ENCODE measurements around the gene PTPRT.

Gene PTPRT

DNA sequence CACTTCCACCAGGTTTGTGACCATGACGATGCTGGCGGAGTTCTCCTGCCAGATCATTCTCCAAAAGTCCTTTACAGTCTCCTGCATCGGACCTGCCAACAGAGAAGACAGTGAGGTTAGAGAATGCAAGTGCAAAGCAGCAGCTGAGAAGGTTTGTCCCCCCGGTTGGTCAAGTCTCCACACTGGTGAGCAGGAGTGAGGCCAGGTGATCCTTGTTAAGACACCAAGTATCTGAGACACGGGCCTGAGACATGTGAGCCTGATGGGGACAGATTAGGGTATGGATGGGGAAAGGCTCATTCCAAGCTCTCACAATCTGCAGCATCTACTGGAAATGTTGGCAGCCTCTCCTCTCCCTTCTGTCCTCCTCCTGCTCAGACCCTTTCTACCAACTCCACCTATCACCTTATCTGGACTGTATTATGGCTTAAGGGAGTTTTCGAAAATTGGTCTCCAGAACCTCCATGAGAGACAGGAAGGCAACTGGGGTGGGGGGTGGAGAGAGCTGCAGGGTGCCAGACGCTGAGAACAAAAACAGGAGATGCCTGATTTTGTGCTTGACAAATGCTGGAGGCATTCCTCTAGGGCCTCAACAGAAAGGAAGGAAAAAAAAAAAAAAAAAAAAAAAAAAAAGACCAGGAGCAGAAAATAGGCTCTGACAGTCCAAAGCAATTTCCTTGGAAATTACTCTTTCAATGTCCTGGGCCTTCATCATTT is 1071.1 kb downstream of the PTPRT start:
- Mint-ChIP-seq H3K27me3 (no peaks in the 10 kb centered on the region), H3K27ac (ENCODE audit: low read depth) (no peak overlapping the region), H3K4me1 (no peaks in the 10 kb centered on the region), H3K9me3 (peaks cover 7% of the 10 kb centered on the region), H3K36me3 (ENCODE audit: insufficient read depth) (no peaks in the 10 kb centered on the region), H3K4me3 (no peak overlapping the region)
- ATAC-seq (replicated peaks; ENCODE audit: extremely low read depth, poor library complexity, severe bottlenecking) (no peak), DNase-seq (ENCODE audit: low spot score in 2 of 2) (no peak)

DNA sequence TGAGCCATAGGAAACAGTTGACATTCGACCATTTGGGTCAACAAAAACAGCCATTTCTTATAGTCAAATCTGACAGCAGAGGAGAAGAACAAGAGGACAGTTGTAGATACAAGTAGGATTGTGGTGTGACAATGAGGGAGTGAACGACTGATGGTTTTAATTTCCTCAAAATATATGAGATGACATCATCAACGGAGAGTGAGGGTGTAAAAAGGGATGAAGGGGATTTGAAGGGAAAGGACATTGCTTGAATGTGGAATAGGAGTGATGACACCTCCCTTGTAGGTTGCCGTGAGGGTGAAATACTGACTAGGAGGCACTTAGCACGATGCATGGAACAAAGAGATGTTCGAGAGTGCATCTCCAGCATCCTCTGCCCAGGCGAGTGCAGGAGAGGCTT is 1071.7 kb downstream of the PTPRT start:
- no peaks in the 10 kb centered on the region for H3K36me3 Mint-ChIP-seq (ENCODE audit: insufficient read depth)
- H3K4me3 Mint-ChIP-seq, result no peak overlapping the region
- no peak overlapping the region for H3K27ac Mint-ChIP-seq (ENCODE audit: low read depth)
- no peaks in the 10 kb centered on the region for H3K27me3 Mint-ChIP-seq
- H3K4me1 Mint-ChIP-seq, result no peaks in the 10 kb centered on the region
- peaks cover 6% of the 10 kb centered on the region for H3K9me3 Mint-ChIP-seq
- DNase-seq (ENCODE audit: low spot score in 2 of 2) (no peak), ATAC-seq (replicated peaks; ENCODE audit: extremely low read depth, poor library complexity, severe bottlenecking) (no peak)

DNA sequence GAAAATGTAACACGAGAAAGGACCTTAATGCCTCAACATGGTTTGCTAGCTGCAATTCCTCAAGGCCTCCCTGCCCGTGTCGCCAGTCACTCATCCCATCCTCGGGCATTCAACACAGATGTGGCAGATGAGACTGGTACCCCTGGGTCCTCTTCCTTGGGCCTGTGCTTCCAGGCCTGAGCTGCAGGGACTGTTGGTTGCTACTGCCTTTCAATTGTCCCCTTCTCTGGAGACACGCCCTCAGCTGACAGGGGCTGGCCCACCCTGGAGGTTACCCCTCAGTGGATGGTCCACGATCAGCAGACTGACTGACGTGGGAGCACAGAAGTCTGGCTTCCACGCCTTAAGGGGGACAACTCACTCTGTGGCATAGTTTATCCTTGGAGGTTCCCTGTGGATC is 1076.5 kb downstream of the PTPRT start:
- Mint-ChIP-seq H3K27ac (ENCODE audit: low read depth) (no peak overlapping the region), H3K36me3 (ENCODE audit: insufficient read depth) (no peaks in the 10 kb centered on the region), H3K27me3 (no peaks in the 10 kb centered on the region), H3K4me1 (no peaks in the 10 kb centered on the region), H3K9me3 (peaks cover 11% of the 10 kb centered on the region), H3K4me3 (no peak overlapping the region)
- DNase-seq (ENCODE audit: low spot score in 2 of 2) (no peak), ATAC-seq (replicated peaks; ENCODE audit: extremely low read depth, poor library complexity, severe bottlenecking) (no peak)

DNA sequence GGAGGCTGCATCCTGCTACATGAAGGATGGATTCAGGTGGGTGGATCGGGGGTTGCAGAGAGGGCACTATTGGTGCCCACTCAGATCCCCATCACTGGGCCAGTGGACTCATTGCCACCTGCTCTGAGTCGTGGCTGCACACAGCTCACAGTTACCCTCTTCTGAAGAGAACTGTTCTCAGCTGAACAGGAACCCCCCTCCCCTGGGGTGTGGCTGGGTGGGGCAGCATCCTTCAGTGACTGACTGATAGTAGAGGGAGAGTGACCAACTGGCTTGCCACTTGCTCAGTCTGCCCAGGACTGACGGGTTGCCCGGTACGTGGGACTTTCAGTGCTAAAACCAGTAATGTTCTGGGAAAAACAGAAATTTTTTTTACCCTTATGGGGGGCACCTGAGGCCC is 1077.5 kb downstream of the PTPRT start:
- Mint-ChIP-seq H3K36me3 (ENCODE audit: insufficient read depth) (no peaks in the 10 kb centered on the region), H3K27ac (ENCODE audit: low read depth) (no peak overlapping the region), H3K27me3 (no peaks in the 10 kb centered on the region), H3K4me3 (no peak overlapping the region), H3K9me3 (peaks cover 11% of the 10 kb centered on the region), H3K4me1 (no peaks in the 10 kb centered on the region)
- ATAC-seq (replicated peaks; ENCODE audit: extremely low read depth, poor library complexity, severe bottlenecking), result no peak
- no peak for DNase-seq (ENCODE audit: low spot score in 2 of 2)

DNA sequence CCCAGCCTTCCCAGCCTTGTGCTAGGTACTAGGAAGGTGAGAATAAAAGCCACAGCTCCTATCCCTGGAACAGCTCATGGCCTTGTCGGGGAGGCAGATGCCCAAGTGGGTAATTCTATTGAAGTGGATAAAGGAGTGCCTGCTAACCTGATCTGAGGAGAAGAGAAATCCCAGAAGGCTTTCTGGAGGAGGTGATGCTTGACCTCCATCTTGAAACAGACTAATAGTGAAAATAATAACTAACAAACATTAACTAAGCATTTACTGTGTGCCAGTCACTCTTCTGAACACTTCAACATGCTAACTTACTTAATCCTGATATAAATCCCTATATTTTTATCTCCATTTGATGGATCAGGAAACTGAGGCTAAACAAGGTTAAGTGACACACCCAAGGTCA is 1078.4 kb downstream of the PTPRT start:
- ATAC-seq (replicated peaks; ENCODE audit: extremely low read depth, poor library complexity, severe bottlenecking) (no peak), DNase-seq (ENCODE audit: low spot score in 2 of 2) (no peak)
- H3K27ac Mint-ChIP-seq (ENCODE audit: low read depth), result no peak overlapping the region
- H3K36me3 Mint-ChIP-seq (ENCODE audit: insufficient read depth), result no peaks in the 10 kb centered on the region
- no peaks in the 10 kb centered on the region for H3K4me1 Mint-ChIP-seq
- H3K9me3 Mint-ChIP-seq, result peaks cover 16% of the 10 kb centered on the region
- no peak overlapping the region for H3K4me3 Mint-ChIP-seq
- no peaks in the 10 kb centered on the region for H3K27me3 Mint-ChIP-seq

DNA sequence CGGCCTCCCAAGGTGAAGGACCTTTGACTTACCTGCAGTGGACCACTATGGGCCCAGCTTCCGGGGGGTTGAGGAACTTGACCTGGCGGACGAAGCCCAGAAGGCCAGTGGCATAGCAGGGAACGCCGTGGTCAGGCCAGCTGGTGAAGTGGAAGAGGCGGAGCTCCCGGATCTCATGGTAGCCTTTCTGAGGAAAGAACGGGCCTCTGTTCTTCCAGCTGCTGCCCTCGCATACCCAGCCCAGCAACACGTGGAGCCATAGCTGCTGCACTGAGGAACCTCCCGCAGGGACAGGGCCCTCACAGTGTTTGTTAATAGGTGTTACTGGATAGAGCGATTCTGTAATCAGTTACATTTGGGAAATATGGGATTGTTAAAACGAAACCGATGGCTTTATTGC is 1079.4 kb downstream of the PTPRT start:
- Mint-ChIP-seq H3K4me1 (no peaks in the 10 kb centered on the region), H3K27ac (ENCODE audit: low read depth) (no peak overlapping the region), H3K27me3 (no peaks in the 10 kb centered on the region), H3K9me3 (peaks cover 17% of the 10 kb centered on the region), H3K4me3 (no peak overlapping the region), H3K36me3 (ENCODE audit: insufficient read depth) (no peaks in the 10 kb centered on the region)
- ATAC-seq (replicated peaks; ENCODE audit: extremely low read depth, poor library complexity, severe bottlenecking), result no peak
- no peak for DNase-seq (ENCODE audit: low spot score in 2 of 2)

DNA sequence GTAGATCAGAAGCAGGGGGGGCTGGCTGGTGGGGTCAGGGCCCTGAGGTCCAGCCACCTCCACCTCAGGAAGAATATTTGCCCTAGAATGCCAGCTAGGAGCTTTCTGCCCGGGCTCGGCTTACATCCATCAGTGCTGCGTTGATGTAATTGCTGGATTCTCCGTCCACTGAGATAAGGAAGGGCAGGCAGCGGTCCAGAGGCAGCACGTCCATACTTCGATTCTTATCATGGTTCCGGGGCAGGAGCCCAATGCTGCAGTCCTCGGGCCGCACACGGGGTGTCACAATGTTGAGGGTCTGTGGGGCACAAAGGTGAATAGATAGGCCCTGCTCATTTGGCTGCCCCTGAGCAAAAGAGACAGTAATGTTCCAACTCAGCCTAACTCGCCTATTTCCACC is 1087.7 kb downstream of the PTPRT start:
- no peak for ATAC-seq (replicated peaks; ENCODE audit: extremely low read depth, poor library complexity, severe bottlenecking)
- Mint-ChIP-seq H3K27ac (ENCODE audit: low read depth) (no peak overlapping the region), H3K27me3 (no peaks in the 10 kb centered on the region), H3K4me1 (no peaks in the 10 kb centered on the region), H3K36me3 (ENCODE audit: insufficient read depth) (no peaks in the 10 kb centered on the region), H3K9me3 (peaks cover 6% of the 10 kb centered on the region), H3K4me3 (no peak overlapping the region)
- DNase-seq (ENCODE audit: low spot score in 2 of 2), result no peak

DNA sequence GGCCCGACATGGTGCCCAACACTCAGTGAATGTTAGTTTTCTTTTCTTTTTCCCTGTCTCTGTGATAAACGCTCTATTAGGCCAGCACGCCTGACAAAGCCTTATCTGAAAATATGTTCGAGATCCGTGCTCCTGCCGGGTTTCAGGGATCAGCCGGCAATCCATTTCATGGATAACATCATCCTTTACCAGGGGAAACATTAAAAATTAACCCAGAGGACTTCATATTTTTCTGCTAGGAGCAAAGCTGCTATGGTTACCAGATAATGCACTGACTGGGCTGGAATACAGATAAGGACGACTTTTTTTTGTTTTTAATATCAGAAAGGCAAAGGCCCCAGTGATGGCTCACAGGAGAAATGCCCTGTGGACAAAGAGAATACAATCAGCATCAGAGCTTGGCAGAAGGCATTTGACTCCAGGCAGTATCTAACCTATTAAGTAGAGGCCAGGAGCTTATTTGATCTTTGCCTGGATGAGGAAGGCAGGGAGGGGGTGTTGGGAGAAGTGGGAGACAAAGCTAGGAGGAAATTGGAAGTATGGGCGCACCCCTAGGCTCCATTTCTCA is 1089.5 kb downstream of the PTPRT start:
- ATAC-seq (replicated peaks; ENCODE audit: extremely low read depth, poor library complexity, severe bottlenecking), result no peak
- Mint-ChIP-seq H3K27me3 (no peaks in the 10 kb centered on the region), H3K9me3 (peaks cover 9% of the 10 kb centered on the region), H3K4me1 (no peaks in the 10 kb centered on the region), H3K27ac (ENCODE audit: low read depth) (no peak overlapping the region), H3K36me3 (ENCODE audit: insufficient read depth) (no peaks in the 10 kb centered on the region), H3K4me3 (no peak overlapping the region)
- no peak for DNase-seq (ENCODE audit: low spot score in 2 of 2)

DNA sequence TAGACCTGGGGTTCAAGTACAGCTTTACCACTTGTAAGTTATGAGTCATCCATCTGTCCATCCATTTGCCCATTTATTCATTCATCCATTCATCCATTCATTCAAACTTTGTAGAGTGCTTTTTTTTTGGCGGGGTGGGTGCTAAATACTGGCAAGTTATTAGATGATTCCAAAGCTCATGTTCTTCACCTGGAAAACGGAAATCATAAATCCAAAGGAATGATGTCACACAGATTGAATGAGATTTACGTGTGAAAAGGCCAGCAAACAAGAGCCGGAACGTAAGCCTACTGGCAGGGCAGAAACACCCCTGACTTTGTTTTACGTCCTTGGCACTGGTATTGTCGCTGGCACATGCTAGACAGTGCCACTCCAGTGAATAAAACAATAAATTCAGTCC is 1090.6 kb downstream of the PTPRT start:
- no peaks in the 10 kb centered on the region for H3K4me1 Mint-ChIP-seq
- H3K4me3 Mint-ChIP-seq, result no peak overlapping the region
- ATAC-seq (replicated peaks; ENCODE audit: extremely low read depth, poor library complexity, severe bottlenecking) (no peak), DNase-seq (ENCODE audit: low spot score in 2 of 2) (no peak)
- no peak overlapping the region for H3K27ac Mint-ChIP-seq (ENCODE audit: low read depth)
- no peaks in the 10 kb centered on the region for H3K27me3 Mint-ChIP-seq
- H3K36me3 Mint-ChIP-seq (ENCODE audit: insufficient read depth), result no peaks in the 10 kb centered on the region
- peaks cover 14% of the 10 kb centered on the region for H3K9me3 Mint-ChIP-seq

DNA sequence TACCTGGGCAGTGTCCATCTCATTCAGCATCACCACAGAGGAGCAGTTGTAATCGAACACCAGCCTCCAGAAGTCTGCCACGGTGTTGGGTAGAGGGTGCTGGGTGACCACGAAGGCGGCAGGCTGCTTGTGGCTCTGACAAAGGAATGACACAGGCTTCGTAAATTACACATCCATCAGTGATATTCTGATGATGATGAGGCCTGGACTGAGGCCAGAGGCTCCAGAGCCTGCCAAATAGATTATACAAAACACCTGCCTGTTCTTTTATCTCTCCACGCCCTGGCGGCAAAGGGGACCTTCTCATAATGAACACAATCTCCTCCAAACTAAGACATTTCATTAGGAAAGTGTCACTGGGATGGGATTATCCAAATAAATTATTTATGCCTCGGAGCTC is 1091.3 kb downstream of the PTPRT start:
- ATAC-seq (replicated peaks; ENCODE audit: extremely low read depth, poor library complexity, severe bottlenecking), result no peak
- Mint-ChIP-seq H3K27me3 (no peaks in the 10 kb centered on the region), H3K27ac (ENCODE audit: low read depth) (no peak overlapping the region), H3K36me3 (ENCODE audit: insufficient read depth) (no peaks in the 10 kb centered on the region), H3K4me3 (no peak overlapping the region), H3K9me3 (peaks cover 14% of the 10 kb centered on the region), H3K4me1 (no peaks in the 10 kb centered on the region)
- DNase-seq (ENCODE audit: low spot score in 2 of 2), result no peak

DNA sequence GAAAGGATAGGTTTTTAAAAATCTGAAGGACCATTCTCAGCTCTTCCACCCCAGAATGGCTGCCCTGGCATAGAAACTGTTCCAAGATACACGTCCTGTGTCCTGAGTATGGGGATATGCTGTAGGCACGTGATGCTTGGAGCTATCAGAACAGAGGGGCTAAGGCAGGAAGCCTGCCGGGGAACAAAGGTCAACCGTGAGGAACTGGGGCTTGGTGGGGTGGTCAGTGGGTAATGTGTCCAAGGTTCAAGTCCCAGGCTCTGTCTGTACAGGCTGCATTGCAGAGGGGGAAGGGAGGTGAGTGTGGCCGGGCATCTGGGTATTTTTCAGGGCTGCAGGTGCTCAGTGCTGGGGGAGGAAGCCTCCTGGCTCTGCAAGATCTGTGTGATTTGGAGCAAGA is 1092.0 kb downstream of the PTPRT start:
- H3K4me3 Mint-ChIP-seq, result no peak overlapping the region
- DNase-seq (ENCODE audit: low spot score in 2 of 2) (no peak), ATAC-seq (replicated peaks; ENCODE audit: extremely low read depth, poor library complexity, severe bottlenecking) (no peak)
- no peaks in the 10 kb centered on the region for H3K36me3 Mint-ChIP-seq (ENCODE audit: insufficient read depth)
- no peak overlapping the region for H3K27ac Mint-ChIP-seq (ENCODE audit: low read depth)
- H3K27me3 Mint-ChIP-seq, result no peaks in the 10 kb centered on the region
- H3K4me1 Mint-ChIP-seq, result no peaks in the 10 kb centered on the region
- H3K9me3 Mint-ChIP-seq, result peaks cover 14% of the 10 kb centered on the region

DNA sequence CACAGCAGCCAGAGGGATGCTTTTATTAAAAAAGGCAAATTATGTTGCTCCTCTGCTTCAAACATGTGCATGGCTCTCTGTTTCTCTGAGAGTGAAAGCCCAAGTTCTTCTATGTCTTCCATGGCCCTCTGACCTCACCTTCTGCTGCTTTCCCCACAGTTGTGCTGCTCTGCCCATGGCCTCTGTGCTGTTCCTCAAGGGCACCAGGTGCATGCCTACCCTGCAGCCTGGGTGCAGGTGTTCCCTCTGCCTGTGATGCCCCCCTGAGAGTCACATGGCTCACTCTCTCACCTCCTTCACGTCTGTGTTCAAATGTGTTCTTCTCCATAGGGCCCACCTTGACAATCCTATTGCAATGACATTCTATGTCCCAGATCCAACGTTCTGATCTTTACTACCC is 1094.5 kb downstream of the PTPRT start:
- no peak overlapping the region for H3K4me3 Mint-ChIP-seq
- H3K27ac Mint-ChIP-seq (ENCODE audit: low read depth), result no peak overlapping the region
- no peaks in the 10 kb centered on the region for H3K36me3 Mint-ChIP-seq (ENCODE audit: insufficient read depth)
- H3K9me3 Mint-ChIP-seq, result peaks cover 14% of the 10 kb centered on the region
- no peaks in the 10 kb centered on the region for H3K27me3 Mint-ChIP-seq
- DNase-seq (ENCODE audit: low spot score in 2 of 2) (no peak), ATAC-seq (replicated peaks; ENCODE audit: extremely low read depth, poor library complexity, severe bottlenecking) (no peak)
- no peaks in the 10 kb centered on the region for H3K4me1 Mint-ChIP-seq

DNA sequence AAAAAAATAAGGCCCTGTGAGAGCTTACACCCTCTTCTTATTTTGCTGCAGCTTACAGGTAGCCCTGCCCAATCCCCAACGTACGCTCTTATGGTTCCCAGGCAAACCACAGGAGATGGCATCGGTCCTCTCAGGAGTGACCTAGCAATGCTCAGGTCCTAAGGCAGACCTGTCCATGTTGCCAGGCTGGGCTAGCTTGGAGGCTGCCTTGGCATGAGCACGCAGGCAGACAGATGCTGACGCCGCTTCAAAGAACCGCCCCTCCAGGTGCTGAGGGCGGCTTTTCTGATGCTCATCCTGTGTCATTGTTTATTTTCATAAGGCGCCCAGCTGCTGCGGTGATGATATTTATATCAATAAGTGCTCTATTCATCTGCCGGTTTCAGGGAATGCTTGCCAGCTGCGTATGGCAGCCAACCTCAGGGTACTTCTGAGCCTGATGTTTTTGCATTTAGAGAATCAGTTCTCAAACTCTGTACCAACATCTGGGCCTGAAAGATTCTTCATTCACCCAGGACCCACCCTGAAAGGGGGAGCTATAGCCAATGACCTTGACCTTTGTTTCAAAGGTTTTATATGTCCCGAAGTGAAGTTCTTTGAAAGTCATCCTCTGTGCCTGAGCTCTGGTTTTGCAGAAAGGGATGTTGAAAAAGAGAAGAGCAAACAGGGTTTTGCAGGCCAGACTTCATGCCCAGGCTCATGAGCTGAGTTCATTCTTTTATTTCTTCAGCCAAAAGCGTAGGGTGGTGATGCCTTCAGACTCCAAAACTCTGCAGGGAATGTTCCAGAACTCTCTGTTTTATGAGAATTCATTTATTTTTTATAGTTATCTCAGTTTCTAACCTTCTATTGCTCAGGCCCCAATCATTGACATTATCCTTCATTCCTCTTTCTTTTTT is 1095.9 kb downstream of the PTPRT start:
- Mint-ChIP-seq H3K27me3 (no peaks in the 10 kb centered on the region), H3K4me1 (no peaks in the 10 kb centered on the region), H3K9me3 (peaks cover 14% of the 10 kb centered on the region), H3K36me3 (ENCODE audit: insufficient read depth) (no peaks in the 10 kb centered on the region), H3K27ac (ENCODE audit: low read depth) (no peak overlapping the region), H3K4me3 (no peak overlapping the region)
- ATAC-seq (replicated peaks; ENCODE audit: extremely low read depth, poor library complexity, severe bottlenecking) (no peak), DNase-seq (ENCODE audit: low spot score in 2 of 2) (no peak)
